22Rv1 (cell line): Measurements from ENCODE around the gene TTC9.

Source experiments
- H3K27ac ChIP-seq: fragments of 450-650 bp; 2 replicates; pipeline ENCODE4 v1.5.1; 2017
- ZFX ChIP-seq: fragments of 450-650 bp; IDR thresholded peaks from 2 replicates; pipeline ENCODE4 v1.6.1; 2017; ENCODE audit warnings: antibody characterized with exemption, borderline replicate concordance
- TF ChIP-seq, protein P1 (sequence below): fragments of 450-650 bp; IDR thresholded peaks from 2 replicates; pipeline ENCODE4 v1.5.1; 2017; ENCODE audit warnings: mild to moderate bottlenecking

The TTC9 gene

GRCh38 chr14:70641548-70642302 is at the start of gene TTC9:
TSS of gene TTC9 (plus strand) at chr14:70641916. CDS start at chr14:70642130, 214 bp downstream.
- TF ChIP-seq, protein P1, sequence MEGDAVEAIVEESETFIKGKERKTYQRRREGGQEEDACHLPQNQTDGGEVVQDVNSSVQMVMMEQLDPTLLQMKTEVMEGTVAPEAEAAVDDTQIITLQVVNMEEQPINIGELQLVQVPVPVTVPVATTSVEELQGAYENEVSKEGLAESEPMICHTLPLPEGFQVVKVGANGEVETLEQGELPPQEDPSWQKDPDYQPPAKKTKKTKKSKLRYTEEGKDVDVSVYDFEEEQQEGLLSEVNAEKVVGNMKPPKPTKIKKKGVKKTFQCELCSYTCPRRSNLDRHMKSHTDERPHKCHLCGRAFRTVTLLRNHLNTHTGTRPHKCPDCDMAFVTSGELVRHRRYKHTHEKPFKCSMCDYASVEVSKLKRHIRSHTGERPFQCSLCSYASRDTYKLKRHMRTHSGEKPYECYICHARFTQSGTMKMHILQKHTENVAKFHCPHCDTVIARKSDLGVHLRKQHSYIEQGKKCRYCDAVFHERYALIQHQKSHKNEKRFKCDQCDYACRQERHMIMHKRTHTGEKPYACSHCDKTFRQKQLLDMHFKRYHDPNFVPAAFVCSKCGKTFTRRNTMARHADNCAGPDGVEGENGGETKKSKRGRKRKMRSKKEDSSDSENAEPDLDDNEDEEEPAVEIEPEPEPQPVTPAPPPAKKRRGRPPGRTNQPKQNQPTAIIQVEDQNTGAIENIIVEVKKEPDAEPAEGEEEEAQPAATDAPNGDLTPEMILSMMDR, result no peak
- TF ChIP-seq ZFX, result no peak
- 0 out of 2 replicates have a peak within 1 kb of the TSS, but pooled peaks have one; percentile 8 for H3K27ac ChIP-seq

- no peak for TF ChIP-seq ZFX
- TF ChIP-seq, protein P1, result no peak
- H3K27ac ChIP-seq, result no peak overlapping the region
Measured at GRCh38 chr14:70594461-70594860, 47.3 kb upstream of the TTC9 start.

DNA sequence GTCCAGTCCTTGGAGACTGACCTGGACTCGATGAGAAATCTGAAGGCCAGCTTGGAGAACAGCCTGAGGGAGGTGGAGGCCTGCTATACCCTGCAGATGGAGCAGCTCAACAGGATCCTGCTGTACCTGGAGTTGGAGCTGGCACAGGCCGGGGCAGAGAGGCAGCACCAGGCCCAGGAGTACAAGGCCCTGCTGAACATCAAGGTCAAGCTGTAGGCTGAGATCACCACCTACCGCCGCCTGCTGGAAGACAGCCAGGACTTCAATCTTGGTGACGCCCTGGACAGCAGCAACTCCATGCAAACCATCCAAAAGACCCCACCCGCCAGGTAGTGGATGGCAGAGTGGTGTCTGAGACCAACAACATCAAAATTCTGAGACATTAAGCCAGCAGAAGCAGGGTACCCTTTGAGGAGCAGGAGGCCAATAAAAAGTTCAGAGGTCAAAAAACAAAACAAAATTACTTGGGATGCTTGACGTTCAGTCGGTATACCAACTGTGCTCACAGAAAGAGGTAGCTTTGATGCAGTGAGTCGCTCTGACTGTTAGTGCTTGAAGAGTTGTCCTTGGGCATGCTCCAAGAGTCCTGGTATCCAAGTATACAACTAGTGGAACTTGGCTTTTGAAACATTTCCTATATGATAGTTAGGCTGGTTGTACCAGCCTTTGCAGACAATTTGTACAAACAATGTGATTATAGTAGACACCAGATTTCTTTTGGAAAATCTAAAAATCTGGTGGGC is 46.1 kb upstream of the TTC9 start:
- H3K27ac ChIP-seq, result no peak overlapping the region
- TF ChIP-seq ZFX, result no peak
- TF ChIP-seq, protein P1, result no peak

GRCh38 chr14:70597731-70598130 is 44.0 kb upstream of the TTC9 start:
- H3K27ac ChIP-seq, result no peak overlapping the region
- no peak for TF ChIP-seq ZFX
- TF ChIP-seq, protein P1, result no peak

DNA sequence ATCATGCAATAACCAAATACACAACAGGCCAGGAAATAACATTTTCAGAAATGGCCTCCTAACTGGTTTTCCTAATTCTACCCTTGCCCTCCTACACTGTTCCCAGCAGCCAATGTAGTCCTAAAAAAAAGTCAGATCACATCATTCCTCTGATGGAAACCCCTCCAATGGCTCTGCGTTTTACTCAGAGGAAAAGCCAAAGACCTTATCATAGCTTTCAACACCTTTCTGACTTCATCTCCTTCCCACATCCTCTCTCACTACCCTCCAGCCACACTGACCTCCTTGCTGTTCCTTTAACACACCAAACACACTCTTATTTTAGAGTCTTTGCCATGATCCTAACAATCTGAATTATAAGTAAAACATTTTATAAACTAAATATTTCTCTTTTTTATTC is 42.4 kb upstream of the TTC9 start:
- no peak for TF ChIP-seq ZFX
- no peak overlapping the region for H3K27ac ChIP-seq

DNA sequence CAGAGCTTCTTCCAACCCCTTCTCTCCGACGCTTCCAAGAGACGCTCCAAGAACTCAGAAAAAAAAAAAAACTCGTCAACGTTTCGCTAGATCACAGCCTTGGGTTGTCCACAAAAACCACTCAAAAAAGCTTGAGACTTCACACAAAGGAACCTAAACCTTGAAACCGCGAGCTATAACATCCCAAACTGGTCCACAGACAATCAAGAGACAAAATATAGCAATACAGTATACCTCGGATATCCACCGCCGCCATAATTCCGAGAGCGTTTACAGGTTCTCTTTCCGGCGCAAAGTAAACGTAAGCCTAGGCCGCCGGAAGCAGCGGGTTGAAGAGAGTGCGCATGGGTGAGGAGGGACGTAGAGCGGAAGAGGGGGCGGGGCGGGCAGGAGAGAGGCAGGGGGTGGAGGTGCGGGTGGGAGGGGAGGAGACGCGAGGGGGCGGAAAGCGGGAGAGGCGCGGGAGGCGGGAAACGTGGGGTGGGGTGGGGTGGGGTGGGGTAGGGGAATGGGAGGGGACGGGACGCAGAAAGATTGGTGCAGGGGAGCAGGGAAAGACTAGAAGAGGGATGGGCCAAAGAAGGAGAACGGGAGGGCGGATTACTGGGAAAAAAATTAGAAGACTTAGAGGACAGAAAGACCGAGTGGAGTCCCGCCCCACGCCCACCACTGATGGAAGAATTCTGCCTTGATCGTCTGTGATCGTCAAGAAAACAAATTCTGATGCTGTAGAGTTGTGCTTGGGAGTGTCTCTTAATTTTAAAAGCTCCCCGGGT is 41.1 kb upstream of the TTC9 start, which contains the start of gene MED6:
TSS of gene MED6 (minus strand) at position 274 of the 776 bp plus-strand sequence. CDS start at position 256, 18 bp downstream.
- TF ChIP-seq, protein P1, result no peak
- no peak for TF ChIP-seq ZFX
- peak within 1 kb of the TSS; percentile 56 for H3K27ac ChIP-seq

DNA sequence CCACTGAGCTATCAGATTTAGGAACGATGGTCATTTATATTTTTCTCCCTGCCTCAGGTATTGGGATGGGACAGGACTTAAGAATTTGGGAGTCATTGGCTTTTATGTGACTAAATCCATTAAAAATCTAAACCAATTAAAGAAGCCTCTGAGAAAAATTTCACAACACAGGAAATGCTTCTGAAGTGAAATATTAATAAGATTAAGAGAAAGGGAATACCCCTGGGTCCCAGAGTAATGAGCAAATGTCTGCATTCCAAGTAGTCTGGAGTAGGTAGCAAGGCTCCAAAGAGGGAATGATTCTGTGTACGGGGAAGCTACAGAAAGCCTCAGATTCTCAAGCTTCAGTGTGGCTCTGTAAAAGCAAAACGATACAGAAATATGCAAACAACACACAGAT is 40.6 kb upstream of the TTC9 start:
- H3K27ac ChIP-seq, result peak overlapping the region; percentile 56
- TF ChIP-seq, protein P1, result no peak
- no peak for TF ChIP-seq ZFX
